GM20431 (cell line): ENCODE data around the gene COG7.
"Not testable (repeated sequence)": the region's sequence is repeated elsewhere in the genome, so short reads cannot be mapped to it uniquely, and the experiment has no call there.

Source experiments
- in situ Hi-C: fragments of 300-500 bp; cut with MseI, MboI; formaldehyde crosslinking; loops from one replicate; pipeline ENCODE4 v1.15.0; 2020; ENCODE audit warnings: low sequenced_read_pairs; ENCODE audit not compliant: unreplicated experiment

COG7 gene

GRCh38 chr16:23368469-23368868 is 84.5 kb downstream of the COG7 start:
- in situ Hi-C loops: no loop called here

GRCh38 chr16:23367988-23368387 is 85.0 kb downstream of the COG7 start:
- in situ Hi-C loops: no loop called here

GRCh38 chr16:23367564-23367963 is 85.4 kb downstream of the COG7 start:
- in situ Hi-C loops: no loop called here

- in situ Hi-C loops: not testable (repeated sequence)
Measured at GRCh38 chr16:23366341-23366740, 86.6 kb downstream of the COG7 start.

- in situ Hi-C loops: no loop called here
Measured at GRCh38 chr16:23365602-23366240, 87.3 kb downstream of the COG7 start.

- in situ Hi-C loops: no loop called here
Measured at GRCh38 chr16:23362460-23363317, 90.3 kb downstream of the COG7 start.

GRCh38 chr16:23359092-23359760 is 93.8 kb downstream of the COG7 start:
- in situ Hi-C loops: no loop called here

GRCh38 chr16:23357761-23358290 is 95.2 kb downstream of the COG7 start:
- in situ Hi-C loops: no loop called here

GRCh38 chr16:23356941-23357340 is 96.0 kb downstream of the COG7 start:
- in situ Hi-C loops: no loop called here

GRCh38 chr16:23355106-23355670 is 97.8 kb downstream of the COG7 start:
- in situ Hi-C loops: no loop called here

- in situ Hi-C loops: no loop called here
Measured at GRCh38 chr16:23354246-23354645, 98.7 kb downstream of the COG7 start.

GRCh38 chr16:23353440-23353839 is 99.5 kb downstream of the COG7 start:
- in situ Hi-C loops: no loop called here

- in situ Hi-C loops: no loop called here
Measured at GRCh38 chr16:23351360-23351759, 101.6 kb downstream of the COG7 start.

GRCh38 chr16:23348579-23349469 is 104.2 kb downstream of the COG7 start:
- in situ Hi-C loops: no loop called here

GRCh38 chr16:23345237-23345636 is 107.8 kb downstream of the COG7 start:
- in situ Hi-C loops: no loop called here

- in situ Hi-C loops: no loop called here
Measured at GRCh38 chr16:23343643-23344612, 109.1 kb downstream of the COG7 start.

GRCh38 chr16:23342083-23342640 is 110.8 kb downstream of the COG7 start:
- in situ Hi-C loops: no loop called here

GRCh38 chr16:23339787-23340186 is 113.2 kb downstream of the COG7 start:
- in situ Hi-C loops: no loop called here
